Keratinocyte (primary cell): ENCODE data around the gene LTBP2.

ENCODE experiments used
- CTCF ChIP-seq, 3 experiments: IDR thresholded peaks in 1 of 3; conservative IDR thresholded peaks in 1 of 3; optimal IDR thresholded peaks in 1 of 3; 2 replicates in 2 of 3; 3 replicates in 1 of 3; pipeline versions ENCODE3 to v1.5.1; 2011; ENCODE audit warnings: low read length in 3 of 3, mild to moderate bottlenecking in 3 of 3, moderate library complexity in 2 of 3, control low read depth in 1 of 3, inconsistent platforms in 1 of 3; ENCODE audit not compliant: insufficient read depth in 2 of 3; ENCODE audit errors: extremely low read depth in 1 of 3
- EZH2 ChIP-seq: IDR thresholded peaks from one replicate; pipeline ENCODE4 v1.6.1; 2012; ENCODE audit warnings: inconsistent platforms, mild to moderate bottlenecking, low read length, moderate library complexity

- TF ChIP-seq CTCF (optimal IDR thresholded peaks at IDR 0.05 in 1 of 3, IDR thresholded peaks at IDR 0.05 in 1 of 3, conservative IDR thresholded peaks at IDR 0.05 in 1 of 3; ENCODE audit: extremely low read depth in 1 of 3, insufficient read depth in 2 of 3, low read length in 3 of 3) (no peak), EZH2 (no peak)
These were observed 135.4 kb downstream of the LTBP2 start for GRCh38 chr14:74476607-74477006.
